NCI-H1092 treated with DMSO at 0.1 percent for 48 hours (cell line): ENCODE measurements around the gene MAGEA10.
"Not testable (repeated sequence)": the region's sequence is repeated elsewhere in the genome, so short reads cannot be mapped to it uniquely, and the experiment has no call there.

Experiments
- DNase-seq: peaks from one replicate; lab custom pipeline; 2025; lab: John Stamatoyannopoulos, UW

Gene MAGEA10

GRCh38 chrX:152138388-152138784 is at the start of gene MAGEA10:
Gene MAGEA10 (minus strand): TSS chrX:152138577. CDS start chrX:152135620, 2,957 bp downstream.
- no peak for DNase-seq

DNA sequence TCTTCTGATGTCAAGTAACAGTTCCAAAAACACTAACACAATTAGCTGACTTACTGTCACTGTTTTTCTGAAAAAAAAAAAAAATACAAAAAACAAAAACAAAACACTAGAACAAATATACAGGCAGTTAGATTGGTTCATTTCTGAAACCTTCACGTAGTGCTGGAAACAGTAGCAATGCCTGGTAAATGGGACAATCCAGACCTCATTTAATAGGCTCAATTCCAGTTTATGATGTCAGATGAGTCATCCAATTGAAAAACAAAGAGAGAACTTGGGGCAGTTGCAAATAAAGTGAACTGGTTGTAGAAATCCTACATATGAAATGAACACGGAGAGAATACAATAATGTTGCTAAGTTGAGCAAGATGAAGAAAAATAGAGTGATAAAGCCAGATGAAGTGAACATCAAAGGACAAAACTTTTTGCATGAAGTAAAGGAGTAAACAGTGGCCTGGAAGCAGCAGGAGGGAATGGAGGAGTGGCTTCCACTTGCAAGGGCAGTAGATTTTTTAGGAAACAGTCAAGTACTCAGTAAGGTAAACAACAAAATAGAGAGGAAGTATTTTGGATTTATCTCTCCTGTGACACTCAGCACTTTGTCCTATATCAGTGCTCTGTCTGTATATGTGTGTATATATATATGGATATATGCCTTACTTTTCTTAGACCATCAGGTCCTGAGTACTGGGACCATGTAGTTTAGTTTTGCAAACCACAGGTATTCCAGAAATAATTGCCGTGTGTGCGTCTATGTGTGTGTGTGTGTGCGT is 39.3 kb upstream of the MAGEA10 start:
- no peak for DNase-seq

GRCh38 chrX:152177052-152177451 is 38.7 kb upstream of the MAGEA10 start:
- no peak for DNase-seq

DNA sequence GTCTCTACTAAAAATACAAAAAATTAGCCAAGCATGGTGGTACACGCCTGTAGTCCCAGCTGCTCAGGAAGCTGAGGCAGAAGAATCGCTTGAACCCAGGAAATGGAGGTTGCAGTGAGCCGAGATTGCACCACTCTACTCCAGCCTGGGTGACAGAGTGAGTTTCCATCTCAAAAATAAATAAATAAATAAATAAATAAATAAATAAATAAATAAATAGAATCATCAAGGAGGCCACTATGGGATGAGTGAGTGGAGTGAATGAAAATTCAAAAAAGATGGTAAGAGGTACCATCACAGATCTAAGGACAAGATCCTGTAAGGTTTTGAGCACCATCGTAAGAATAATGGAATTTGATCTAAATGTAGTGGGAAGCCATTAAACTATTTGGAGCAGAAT is 37.5 kb upstream of the MAGEA10 start:
- DNase-seq: not testable (repeated sequence)

DNA sequence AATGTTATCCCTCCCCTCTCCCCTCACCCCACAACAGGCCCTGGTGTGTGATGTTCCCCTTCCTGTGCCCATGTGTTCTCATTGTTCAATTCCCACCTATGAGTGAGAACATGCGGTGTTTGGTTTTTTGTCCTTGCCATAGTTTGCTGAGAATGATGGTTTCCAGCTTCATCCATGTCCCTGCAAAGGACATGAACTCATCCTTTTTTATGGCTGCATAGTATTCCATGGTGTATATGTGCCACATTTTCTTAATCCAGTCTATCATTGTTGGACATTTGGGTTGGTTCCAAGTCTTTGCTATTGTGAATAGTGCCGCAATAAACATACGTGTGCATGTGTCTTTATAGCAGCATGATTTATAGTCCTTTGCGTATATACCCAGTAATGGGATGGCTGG is 35.5 kb upstream of the MAGEA10 start:
- DNase-seq: not testable (repeated sequence)

DNA sequence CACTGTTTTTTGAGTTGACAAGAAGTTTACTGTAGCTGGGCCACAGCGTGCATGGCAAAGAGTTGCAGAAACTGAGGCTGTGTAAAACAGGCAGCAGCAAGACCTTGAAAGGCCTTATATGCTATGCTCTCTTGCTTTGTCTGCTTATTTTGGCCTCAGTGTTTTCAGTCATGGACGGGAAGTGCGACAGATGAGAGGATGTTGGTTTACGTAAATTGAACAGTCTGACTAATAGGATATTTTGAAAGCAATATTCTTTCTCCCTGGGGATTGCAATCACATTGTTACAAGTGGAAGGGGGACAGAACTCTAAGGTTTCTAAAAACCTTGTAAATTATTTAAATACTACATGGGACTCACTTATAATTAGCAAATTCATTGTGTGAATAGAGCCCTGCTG is 32.2 kb upstream of the MAGEA10 start:
- no peak for DNase-seq

DNA sequence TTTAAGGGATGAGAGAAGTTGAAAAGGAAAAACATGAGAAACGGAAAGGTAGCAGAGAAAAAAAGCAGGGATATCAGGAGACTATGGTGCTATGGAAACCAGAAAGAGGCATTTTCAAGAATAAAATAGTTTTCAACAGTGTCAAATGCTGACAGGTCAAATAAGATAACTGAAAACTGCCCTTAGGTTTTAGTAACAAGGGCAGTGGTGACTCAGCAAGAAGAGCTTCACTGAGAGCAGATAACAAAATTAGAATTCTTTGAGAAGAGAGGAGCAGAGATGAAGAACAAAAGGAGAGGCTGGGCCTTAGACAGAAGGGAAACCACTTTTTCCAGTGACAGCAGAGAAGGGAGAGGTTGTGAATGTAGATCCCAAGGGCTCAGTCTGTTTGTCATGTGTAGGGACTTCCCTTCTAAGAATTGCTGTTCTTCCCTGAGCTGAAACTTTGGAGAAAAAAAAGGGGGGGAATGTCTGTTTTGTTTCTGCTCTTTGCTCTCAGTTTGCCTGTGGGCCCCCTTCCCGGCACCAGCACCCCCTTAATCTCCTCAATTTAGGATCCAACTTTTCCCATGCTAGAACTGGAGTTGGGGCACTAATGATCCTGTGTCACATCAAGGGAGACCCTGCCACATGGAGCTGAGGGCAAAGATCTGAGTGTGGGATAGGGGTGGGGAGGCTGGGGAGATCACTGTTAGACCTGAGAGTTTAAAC is 26.8 kb upstream of the MAGEA10 start:
- no peak for DNase-seq

DNA sequence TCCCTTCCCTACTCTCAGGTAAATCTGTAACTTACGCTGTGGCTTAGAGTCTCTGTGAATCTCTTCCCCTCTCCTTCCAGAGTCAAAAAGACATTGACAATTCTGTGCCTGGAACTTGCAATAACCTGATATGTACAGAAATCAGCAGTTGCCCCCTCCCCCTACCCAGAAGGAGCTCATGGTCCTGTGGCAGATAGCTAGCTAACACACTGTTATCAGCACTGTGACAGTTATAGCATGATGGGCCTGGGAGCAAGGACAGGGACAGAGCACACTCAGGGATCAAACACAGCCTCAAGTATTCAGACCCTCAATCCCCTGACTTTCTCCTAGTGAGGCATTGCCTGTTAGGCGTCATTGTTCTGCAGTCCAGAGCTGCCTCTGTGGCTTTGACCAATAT is 18.7 kb upstream of the MAGEA10 start:
- no peak for DNase-seq

GRCh38 chrX:152155766-152156310 is 17.5 kb upstream of the MAGEA10 start:
- no peak for DNase-seq

DNA sequence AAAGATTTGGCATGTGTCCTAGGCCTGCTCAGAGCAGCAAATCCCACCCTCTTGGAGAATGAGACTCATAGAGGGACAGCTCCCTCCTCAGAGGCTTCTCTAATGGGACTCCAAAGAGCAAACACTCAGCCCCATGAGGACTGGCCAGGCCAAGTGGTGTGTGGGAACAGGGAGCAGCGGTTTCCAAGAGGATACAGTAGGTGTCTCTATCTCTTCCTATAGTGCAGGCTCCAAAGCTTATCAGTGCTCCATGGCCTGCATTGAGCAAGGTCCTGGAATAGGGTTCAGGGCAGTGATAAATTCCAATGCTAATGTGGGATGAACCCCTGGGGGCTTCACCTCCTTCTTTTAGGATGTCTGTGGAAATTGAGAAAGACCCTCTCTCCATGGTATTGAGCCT is 15.7 kb upstream of the MAGEA10 start:
- no peak for DNase-seq

DNA sequence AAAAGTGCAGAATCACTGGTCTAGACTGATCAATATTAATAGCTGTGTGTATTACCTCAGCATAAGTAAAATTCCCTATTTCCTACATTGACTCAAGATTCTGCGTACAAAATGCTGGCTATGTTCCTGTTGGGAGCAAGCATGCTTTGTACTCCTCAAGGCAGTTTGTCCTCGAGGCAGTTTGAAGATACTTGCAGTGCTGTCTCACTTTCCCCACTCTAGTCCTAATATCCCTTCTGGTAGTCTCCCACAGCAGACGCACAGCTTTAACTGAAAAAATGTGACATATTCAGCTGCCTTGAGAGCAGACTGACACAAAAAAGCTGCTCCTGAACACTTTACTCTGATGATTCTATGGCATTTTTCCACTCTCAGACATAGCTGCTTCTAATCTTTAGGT is 12.9 kb upstream of the MAGEA10 start:
- no peak for DNase-seq

DNA sequence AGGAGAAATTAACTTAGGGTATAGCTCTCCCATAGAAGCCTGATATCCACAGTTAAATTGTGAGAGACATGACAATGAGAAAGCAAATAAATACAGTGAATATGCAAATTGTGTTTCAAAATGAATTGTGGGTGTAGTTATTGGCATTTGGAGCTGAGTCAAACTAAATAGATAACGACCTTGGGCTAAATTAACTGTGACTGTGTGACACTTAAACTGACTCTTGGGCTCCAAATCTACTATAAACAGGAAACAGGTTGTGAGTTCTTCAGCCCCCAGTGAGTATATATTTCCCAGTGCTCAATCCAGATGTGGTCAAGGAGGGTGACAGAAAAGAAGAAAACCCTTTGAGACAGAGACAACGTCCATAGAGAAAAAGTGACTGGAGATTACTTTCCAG is 11.3 kb upstream of the MAGEA10 start:
- no peak for DNase-seq

DNA sequence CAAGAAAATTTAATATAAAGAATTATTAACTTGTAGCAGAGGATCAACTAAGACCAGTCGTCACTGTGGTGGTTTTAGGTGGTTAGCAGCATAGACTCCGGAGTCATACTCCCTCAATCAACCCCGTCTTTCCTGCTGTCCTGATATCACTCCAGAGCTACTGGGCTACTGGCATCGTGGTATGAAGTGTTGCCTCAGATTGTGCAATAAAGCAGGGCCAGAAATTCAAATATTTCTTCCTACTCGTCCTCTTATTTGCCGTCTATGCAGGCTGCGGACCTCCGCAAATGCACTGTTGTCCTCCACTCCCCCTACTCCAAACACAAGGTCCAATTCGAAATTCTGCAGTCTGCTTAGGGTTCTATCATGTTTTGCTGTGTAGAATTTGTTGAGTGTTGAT is 1.2 kb upstream of the MAGEA10 start:
- no peak for DNase-seq

- no peak for DNase-seq
Measured at GRCh38 chrX:152137771-152138387, 498 bp downstream of the MAGEA10 start.

DNA sequence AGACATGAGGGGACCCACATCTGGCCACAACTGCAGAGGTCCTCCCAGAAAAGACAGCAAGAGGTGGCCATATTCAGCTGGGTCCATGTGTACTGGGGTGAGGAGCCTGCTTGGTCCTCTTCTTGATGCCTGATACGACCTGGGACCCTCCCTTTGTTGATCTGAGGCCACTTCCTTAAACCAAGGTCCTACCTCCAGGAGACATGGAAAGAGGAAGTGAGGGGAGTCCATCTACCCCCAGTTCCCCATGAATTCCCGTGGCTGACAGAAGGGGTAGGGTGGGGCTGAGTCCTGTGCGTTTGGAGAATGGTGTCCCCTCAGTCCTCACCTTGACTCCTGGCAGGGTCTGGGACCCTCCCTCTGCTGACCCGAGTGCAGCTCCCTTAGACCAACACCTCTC is 2.1 kb downstream of the MAGEA10 start:
- no peak for DNase-seq

DNA sequence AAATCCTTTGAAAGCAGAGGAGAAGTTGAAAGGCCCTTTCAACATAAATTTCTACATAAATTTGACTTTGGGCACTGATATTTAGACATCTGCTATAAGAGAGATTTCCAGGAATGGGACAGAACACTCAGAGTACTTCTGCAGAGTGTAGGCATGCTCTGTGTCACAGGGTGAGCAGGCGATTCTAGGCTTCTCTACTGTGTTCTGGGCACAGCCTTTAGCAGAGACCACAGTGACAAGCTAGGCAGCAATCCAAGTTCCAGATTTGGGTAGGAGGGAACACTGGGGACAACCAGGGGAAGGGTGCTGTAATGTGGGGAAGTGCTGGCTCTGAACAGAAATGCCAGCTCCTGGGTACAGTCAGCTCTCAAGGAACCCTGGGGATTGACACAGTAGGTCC is 6.9 kb downstream of the MAGEA10 start:
- no peak for DNase-seq

DNA sequence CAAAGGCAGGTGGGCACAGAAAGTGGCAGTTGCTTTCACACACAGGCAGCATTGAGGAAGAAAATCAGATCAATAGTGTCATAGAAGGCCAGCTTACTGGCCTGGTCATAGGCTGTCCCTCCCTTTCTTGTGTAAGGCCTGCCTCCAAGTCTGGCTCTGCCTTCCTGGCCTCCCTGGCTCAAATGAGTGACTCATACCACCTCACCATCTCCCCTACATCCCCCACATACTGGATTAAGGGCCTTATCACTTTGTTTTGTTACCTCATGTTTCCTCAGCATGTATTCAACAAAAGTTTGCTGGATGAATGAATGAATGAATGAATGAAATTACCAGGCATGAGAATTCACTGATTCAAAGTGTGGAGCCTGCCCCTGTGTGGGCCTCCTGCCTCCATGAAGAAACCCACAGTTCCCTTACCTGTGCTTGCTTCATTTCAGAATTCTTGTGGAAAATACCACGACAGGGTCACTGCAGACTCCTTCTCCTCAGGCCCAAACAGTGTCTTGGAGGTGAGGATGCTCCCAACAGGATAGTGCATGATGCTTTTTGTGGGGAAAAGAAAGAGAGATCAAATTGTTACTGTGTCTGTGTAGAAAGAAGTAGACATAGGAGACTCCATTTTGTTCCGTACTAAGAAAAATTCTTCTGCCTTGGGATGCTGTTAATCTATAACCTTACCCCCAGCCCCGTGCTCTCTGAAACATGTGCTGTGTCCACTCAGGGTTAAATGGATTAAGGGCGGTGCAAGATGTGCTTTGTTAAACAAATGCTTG is 9.1 kb downstream of the MAGEA10 start:
- not testable (repeated sequence) for DNase-seq

DNA sequence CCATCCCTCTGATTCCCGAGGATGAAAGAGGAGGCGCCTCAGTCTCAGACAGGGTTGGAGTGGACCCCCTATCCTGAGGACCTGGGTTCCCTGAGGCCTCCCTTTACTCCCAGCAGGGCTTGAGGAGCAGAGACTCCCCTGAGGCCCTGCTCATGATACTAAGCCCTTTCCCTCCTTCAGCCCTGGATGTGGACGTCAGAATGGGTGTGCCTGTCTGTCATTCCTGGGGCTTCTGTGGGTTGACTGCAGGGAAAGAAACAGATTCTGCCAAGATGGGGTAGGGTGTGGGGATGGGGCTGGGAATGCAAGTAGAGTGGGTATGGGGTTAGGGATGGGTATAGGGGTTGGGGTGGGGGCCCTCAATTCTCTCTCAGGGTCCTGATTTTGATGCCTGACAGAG is 21.1 kb downstream of the MAGEA10 start:
- DNase-seq: no peak

DNA sequence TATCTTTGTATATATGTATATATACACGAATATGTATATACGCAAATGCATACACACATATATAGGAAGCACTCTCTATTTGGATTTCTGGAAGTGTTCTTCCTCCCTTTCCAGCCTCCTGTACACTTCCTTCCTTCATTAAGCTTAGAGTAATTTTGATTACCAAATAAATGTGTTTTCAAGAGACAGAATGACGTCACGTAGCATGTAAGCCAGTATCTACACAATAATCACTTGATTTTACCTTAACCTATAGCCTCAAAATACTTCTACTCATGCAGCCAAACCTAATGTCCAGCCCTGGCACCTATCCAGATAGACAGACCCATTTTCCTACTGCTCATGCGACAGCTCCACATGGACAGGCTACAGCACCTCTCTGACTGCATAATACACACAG is 29.9 kb downstream of the MAGEA10 start:
- no peak for DNase-seq

DNA sequence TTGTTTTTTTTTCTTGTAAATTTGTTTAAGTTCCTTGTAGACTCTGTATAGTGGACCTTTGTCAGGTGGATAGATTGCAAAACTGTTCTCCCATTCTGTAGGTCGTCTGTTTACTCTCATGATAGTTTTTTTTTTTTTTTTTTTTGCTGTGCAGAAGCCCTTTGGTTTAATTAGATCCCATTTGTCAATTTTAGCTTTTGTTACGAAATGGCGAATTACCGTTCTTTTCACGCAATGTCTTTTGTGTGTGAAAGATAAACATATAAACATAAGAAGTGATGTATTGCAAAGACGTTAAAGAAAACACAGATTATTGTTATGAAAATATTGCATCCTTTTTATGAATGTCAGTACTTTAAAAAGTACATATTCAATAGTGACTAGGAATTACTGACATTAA is 34.5 kb downstream of the MAGEA10 start:
- no peak for DNase-seq

DNA sequence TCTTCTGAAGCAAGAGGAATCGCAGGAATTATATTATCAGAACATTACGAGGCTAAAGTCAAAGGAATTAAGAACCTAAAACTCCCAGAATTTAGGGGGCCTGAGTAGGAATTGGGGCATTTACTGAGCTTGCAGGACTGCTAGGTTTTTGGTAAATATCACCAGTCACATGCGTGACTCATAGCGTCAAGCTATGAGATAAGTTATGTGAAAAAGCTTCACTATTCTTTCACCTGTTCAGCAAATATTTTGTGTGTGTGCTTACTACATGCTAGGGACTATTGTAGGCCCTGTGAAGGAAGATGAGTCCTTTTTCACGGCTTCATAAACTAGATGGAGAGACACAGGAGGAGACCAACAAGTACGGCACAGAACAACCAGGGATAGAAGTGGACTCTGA is 52.2 kb downstream of the MAGEA10 start:
- no peak for DNase-seq
